Dermis blood vessel endothelial cell (primary cell): ENCODE results near the gene EMP2. TPM values are rescaled to one million over a fixed set of nuclear protein-coding genes. Genes with fewer than 3 reads are reported as not detected.

Experiments used
- DNase-seq: peaks from one replicate; pipeline ENCODE4 v3.0.0; 2010
- total RNA-seq: library from RNA; depleted of rRNA; stranded (reverse); fragments of >200 nt; gene quantifications from 2 replicates; pipeline ENCODE4 v1.2.3, GENCODE V29; 2014

EMP2 gene
- total RNA-seq, 1 donor from 2014 or later = 43.7 TPM

- DNase-seq = no peak
Observed at GRCh38 chr16:10480151-10480550, 100.2 kb downstream of the EMP2 start.

Other genes with a start within 250 kb of the EMP2 start
- 9.2 and 17.9 TPM in 2 replicates for gene ATF7IP2, start 194.5 kb downstream of the EMP2 start, total RNA-seq
- gene TEKT5, start 114.3 kb upstream of the EMP2 start, total RNA-seq = not detected in 2 replicates
- 34.4 and 42.4 TPM in 2 replicates for gene NUBP1, start 163.2 kb upstream of the EMP2 start, total RNA-seq
- gene TVP23A, start 238.2 kb upstream of the EMP2 start, total RNA-seq = not detected in 2 replicates